GM12801 (cell line): ENCODE results near the gene RABGAP1L.

Source experiments
- TF ChIP-seq, protein P1 (sequence below): IDR thresholded peaks from one replicate; pipeline ENCODE4 v1.5.1; 2011; ENCODE audit warnings: control low read depth; ENCODE audit not compliant: insufficient read length; ENCODE audit errors: extremely low read depth

Gene RABGAP1L

GRCh38 chr1:174568551-174568950 is 409.2 kb downstream of the RABGAP1L start:
- TF ChIP-seq, protein P1, sequence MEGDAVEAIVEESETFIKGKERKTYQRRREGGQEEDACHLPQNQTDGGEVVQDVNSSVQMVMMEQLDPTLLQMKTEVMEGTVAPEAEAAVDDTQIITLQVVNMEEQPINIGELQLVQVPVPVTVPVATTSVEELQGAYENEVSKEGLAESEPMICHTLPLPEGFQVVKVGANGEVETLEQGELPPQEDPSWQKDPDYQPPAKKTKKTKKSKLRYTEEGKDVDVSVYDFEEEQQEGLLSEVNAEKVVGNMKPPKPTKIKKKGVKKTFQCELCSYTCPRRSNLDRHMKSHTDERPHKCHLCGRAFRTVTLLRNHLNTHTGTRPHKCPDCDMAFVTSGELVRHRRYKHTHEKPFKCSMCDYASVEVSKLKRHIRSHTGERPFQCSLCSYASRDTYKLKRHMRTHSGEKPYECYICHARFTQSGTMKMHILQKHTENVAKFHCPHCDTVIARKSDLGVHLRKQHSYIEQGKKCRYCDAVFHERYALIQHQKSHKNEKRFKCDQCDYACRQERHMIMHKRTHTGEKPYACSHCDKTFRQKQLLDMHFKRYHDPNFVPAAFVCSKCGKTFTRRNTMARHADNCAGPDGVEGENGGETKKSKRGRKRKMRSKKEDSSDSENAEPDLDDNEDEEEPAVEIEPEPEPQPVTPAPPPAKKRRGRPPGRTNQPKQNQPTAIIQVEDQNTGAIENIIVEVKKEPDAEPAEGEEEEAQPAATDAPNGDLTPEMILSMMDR, result no peak

DNA sequence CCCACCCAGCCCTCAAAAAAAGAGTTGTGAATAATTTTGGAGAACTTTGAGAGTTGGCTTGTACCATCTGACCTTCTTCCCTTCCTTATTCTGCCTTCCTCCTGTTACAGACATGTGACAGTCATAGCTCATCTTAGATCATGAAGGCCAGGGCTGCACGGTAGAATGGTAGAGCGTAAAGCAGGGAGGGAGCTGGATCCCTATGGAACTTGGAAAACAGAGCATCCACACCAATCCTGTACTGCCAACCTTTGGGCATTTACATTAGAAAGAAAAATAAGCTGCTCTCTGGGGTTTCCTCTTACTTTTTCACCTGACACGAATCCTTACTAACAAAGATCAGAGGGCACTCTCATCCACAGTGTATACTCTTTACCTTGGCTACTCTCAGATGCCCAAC is 409.9 kb downstream of the RABGAP1L start:
- TF ChIP-seq, protein P1, result no peak

GRCh38 chr1:174572771-174573170 is 413.5 kb downstream of the RABGAP1L start:
- TF ChIP-seq, protein P1, result no peak

DNA sequence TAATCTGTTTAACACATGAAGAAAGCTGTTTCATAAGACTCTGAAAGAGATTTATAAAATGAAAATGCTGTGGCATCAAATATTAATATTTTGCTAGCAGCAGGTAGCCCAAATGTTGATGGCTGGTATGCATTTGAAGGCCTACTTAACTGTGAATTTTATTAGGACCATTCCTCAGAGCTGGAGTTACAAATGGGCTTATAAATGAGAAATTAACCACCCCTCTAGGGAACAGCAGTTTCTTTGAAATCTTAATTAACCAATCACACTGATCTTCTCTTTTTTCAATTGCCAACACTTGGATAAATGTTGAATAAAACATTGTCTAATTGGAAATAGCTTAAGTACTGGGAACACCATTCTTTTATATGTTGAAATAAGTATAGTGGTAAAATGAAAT is 418.4 kb downstream of the RABGAP1L start:
- TF ChIP-seq, protein P1, result no peak

DNA sequence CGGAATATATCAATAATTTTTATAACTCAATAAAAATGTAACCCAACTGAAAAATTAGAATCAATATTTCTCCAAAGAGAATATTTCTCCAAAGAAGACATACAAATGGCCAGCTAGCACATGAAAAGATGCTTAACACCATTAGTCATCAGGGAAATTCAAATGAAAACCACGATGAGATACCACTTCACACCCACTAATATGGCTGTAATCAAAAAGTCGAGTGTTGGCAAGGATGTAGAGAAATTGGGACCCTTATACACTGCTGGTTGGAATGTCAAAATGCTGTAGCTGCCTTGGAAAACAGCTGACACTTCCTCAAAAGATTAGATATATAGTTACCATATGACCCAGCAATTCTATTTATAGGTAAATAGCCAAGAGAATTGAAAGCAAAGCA is 421.5 kb downstream of the RABGAP1L start:
- TF ChIP-seq, protein P1, result no peak

GRCh38 chr1:174583316-174583715 is 424.0 kb downstream of the RABGAP1L start:
- TF ChIP-seq, protein P1, result no peak

DNA sequence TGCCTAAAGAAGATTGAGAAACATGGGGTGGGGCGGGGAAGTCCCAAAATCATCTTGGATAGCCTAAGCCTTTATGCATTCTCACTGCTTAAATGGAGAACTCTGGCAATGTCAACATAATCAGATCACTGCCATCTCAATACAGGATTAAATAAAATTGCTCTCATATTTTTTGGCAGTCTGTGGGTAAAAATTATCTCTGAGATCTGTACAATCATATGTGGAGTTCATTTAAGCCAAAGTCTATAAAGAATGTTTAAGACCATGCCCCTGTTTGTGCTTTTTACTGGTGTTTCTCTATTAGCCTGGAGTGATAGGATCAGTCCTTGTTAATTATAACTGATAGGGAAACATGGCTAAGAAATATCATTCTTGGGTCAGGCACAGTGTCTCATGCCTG is 424.8 kb downstream of the RABGAP1L start:
- TF ChIP-seq, protein P1, result no peak

- TF ChIP-seq, protein P1, result no peak
These were observed 445.9 kb downstream of the RABGAP1L start for GRCh38 chr1:174605198-174605597.
